ENCODE data around the gene ADCK2. TPM values are rescaled to one million over a fixed set of nuclear protein-coding genes. Genes with fewer than 3 reads are reported as not detected.
"Not testable (repeated sequence)": the region's sequence is repeated elsewhere in the genome, so short reads cannot be mapped to it uniquely, and the experiment has no call there.

ADCK2 gene
- total RNA-seq, 1 experiment from 2014 or later, result 26.3 TPM

DNA sequence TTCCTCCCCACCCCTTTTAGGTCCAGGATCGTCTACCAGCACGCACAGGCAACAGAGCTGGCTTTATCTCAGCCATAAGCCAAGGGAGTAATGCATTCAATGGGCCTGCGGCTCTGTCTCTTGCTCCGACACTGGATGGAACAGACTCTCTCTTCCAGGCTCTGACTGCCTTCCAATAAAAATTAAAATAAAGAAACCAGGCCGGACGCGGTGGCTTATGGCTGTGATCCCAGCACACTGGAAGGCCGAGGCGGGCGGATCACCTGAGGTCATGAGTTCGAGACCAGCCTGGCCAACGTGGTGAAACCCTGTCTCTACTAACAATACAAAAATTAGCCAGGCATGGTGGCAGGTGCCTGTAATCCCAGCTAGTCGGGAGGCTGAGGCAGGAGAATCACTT is 28.0 kb upstream of the ADCK2 start:
- DNase-seq (ENCODE audit: low spot score); in situ Hi-C loops (cut with HindIII; ENCODE audit: low sequenced_read_pairs): not testable (repeated sequence)

DNA sequence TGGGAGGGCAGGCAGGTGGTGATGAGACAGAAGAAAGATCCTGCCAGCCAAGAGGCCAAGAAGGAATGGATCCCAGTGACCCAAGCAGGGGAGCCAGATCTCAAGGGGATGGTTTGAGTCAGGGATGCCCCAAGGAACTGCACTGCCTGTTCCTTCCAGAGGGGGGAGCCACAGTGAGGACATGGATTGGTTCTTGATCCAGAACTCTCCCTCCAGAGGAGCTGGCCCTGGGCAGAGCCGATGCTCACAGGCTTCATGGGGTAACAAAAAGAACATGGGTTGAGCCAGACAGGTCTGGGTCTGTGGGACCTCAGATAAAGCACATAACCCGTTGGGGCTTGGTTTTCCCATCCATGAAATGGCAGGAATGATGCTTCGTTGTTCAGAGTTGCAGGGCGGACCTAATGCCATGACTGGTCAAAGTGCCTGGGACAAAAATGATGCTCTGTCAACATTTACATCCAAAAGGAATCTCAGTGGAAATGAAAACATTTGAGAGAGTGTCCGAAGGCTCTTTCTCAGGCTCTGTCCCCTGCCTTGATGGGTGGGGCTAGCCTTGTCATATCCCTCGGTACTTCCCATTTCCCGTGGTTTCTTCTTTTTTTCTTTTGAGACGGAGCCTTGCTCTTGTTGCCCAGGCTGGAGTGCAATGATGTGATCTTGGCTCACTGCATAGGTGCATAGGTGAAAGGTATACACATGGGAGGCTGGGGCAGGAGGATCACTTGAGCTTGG is 27.4 kb upstream of the ADCK2 start:
- in situ Hi-C loops (cut with HindIII; ENCODE audit: low sequenced_read_pairs), result no loop called here

DNA sequence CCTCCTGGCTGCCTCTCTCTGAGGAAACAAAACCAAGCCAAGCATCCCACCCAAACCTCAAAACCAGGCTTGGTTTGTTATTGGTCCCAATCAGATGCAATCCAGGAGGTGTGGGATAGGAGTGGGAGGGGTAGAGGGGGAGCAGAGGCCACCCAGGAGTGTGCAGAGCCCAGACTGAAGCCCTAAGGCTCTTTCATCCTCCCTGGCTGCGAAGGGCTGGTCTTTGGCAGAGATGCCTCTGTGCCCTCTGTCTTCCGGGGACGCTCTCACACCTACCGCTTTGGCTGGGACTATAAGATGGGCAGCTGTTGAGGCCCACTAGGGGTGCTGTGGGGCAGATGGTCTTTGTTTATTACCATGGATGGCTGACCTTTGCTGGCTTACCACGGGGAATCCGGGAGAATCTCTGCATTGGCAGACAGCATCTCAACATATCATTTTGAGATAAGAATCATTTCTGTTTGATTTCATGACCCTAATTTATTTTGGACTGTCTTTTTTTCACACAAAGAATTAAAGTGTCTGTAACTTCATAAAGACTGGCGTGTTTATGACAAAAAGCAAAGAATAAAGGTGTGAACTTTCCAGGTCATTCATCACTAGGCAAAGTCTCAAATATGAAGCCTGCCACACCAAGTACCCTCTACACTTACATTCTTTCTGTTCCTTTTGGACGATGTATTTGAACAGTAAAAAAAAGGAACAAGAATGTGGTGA is 25.7 kb upstream of the ADCK2 start:
- in situ Hi-C loops (cut with HindIII; ENCODE audit: low sequenced_read_pairs), result no loop called here
- peak; percentile 78 for DNase-seq (ENCODE audit: low spot score)

More for the DNA sequence above, 27.4 kb upstream of the ADCK2 start:
- DNase-seq (ENCODE audit: low spot score), result no peak

DNA sequence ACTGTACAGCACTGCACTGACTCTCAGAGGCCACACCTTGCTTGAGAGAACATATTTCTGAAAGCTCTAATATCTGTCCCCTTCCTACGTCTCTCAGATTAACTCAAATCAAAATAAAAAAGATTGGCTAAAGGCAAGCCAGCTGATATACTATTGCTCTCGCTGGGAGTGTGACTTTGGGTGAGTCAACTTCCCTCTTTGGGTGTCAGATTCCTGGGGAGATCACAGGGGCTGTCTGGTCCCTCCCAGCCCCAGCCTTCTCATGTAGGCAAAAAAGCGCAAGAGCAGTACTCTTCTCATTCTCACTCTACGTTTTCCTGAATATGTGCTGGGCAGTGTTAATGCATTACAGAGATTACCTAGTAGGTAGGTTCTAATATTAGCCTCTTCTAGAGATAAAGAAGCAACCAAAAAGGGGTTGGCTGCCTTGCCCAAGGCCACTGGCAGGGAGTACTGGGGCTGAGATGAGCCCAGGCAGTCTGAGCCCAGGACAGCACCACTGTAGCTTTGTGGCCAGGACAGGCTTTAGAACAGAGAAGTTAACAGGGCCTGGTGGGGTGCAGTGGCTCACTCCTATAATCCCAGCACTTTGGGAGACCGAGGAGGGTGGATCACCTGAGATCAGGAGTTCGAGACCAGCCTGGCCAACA is 23.1 kb upstream of the ADCK2 start:
- in situ Hi-C loops (cut with HindIII; ENCODE audit: low sequenced_read_pairs), result no loop called here
- no peak for DNase-seq (ENCODE audit: low spot score)

DNA sequence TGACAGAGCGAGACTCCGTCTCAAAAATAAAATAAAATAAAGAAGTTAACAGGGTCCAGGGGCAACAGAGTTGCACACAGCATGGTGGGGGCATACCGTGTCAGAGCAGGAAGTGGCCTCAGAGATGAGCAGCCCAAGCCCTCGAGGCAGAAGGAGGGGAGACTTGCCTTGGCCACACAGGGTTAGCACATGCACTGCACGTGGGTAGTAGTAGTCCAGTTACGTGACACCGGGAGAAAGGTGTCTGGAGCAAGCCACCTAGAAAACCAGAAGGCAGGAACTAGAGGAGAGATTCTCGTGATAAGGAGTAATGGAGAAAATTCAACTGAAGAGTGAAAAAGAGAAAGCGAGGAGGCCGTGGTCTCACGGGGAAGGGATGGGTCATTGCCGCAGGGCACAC is 22.4 kb upstream of the ADCK2 start:
- in situ Hi-C loops (cut with HindIII; ENCODE audit: low sequenced_read_pairs), result no loop called here
- DNase-seq (ENCODE audit: low spot score), result no peak

DNA sequence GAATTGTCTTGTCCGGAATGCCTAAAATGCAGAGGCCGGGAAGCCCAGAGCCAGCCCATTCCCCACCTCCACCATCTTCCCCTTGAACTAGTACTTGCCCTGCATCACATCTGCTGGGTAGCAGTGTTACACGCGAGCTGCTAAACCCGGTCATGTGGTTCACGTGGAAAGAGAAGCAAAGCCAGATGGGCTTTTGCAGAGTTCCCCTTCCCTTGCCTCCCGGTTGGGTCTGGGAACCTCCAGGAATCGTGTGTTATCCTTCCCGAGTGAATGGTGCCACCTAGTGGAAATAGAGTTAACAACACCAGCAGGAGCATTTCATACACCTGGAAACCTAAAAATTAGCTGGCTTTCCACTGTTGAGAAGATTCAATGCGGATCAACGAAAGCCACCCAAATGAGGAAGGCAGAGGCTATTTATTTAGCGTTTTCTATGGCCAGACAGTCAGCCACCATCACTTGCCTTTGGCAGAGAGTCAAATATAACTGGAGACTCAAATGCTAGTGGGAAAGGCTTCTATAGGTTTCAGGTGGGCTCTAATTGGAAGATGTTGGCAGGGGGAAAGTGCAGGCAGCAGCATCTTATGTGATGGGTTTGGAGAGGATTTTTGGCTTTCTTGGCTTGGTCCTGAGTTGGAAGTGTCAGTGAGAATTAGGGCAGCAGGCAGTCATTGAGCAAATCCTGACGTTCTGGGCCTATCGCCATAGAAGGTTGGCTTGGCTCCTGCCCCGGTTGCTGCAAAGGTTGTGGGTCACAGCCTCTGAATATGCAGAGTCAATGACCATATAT is 19.2 kb upstream of the ADCK2 start:
- peak; percentile 90 for DNase-seq (ENCODE audit: low spot score)
- in situ Hi-C loops (cut with HindIII; ENCODE audit: low sequenced_read_pairs), result no loop called here

DNA sequence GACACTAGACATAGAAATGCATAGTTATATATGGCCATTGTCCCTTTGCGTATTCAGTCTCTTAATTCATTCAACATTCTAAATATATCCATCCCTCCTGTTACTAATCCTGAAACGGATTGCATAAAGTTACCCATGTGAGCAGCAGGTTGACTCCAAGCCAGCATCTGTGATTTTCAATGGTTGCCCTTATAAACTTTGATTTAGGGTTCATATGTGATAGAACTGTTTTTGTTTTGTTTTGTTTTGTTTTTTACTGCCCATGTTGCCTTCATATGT is 18.7 kb upstream of the ADCK2 start:
- in situ Hi-C loops (cut with HindIII; ENCODE audit: low sequenced_read_pairs), result no loop called here
- DNase-seq (ENCODE audit: low spot score), result no peak

DNA sequence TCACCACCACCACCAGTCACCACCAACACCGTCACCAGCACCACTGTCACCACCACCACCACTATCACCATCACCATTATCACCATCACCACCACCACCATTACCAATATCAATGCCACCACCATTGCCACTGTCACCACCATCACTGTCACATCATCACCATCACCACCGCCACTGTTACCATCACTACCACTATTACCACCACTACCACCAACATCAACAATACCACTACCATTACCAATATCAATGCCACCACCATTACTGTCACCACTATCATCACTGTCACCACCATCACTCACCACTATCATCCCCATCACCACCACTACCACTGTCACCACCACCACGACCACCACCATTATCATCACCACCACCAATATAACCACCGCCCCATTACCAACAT is 18.1 kb upstream of the ADCK2 start:
- in situ Hi-C loops (cut with HindIII; ENCODE audit: low sequenced_read_pairs), result no loop called here
- DNase-seq (ENCODE audit: low spot score), result no peak

DNA sequence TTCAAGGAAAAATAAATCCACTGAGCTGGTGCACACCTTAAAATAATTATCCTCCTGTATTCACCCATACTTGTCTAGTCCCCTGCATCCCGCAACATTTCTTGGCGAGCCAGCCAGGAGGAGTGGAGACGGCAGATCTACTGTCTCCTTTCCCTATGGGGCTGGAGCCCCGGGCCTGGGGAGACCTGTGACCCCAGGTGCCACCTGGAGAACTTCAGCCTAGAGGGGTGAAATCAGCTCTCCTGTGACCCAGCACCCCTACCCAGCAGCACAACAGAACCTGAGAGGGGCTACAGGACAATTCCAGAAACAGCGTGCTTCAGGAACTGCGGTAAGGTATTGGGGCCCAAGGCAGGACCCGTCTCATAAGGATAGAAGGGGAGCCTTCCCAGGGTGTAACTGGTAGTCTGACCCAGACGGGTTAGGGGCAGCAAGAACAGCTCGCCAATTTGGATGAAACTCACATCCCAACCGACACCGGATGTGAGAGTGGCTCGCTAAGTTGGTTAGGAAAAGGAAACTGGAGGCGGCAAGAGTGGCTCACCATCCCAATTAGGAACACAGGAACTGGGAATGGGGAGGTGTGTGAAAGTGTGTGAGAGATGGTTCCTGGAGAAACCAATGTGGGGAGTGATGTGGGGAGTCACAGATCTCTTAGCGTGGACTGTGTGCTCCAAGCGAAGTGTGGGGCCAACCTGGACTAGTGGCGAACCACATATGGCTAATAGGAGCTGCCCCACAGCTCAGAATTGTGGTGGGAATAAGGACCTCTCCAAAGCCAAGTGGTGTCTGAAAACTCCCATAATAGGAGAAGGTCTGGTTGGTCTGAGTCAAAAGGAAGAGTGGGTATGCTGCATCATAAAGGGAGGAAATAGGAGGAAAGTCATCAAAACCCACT is 17.0 kb upstream of the ADCK2 start:
- no peak for DNase-seq (ENCODE audit: low spot score)
- in situ Hi-C loops (cut with HindIII; ENCODE audit: low sequenced_read_pairs), result no loop called here

DNA sequence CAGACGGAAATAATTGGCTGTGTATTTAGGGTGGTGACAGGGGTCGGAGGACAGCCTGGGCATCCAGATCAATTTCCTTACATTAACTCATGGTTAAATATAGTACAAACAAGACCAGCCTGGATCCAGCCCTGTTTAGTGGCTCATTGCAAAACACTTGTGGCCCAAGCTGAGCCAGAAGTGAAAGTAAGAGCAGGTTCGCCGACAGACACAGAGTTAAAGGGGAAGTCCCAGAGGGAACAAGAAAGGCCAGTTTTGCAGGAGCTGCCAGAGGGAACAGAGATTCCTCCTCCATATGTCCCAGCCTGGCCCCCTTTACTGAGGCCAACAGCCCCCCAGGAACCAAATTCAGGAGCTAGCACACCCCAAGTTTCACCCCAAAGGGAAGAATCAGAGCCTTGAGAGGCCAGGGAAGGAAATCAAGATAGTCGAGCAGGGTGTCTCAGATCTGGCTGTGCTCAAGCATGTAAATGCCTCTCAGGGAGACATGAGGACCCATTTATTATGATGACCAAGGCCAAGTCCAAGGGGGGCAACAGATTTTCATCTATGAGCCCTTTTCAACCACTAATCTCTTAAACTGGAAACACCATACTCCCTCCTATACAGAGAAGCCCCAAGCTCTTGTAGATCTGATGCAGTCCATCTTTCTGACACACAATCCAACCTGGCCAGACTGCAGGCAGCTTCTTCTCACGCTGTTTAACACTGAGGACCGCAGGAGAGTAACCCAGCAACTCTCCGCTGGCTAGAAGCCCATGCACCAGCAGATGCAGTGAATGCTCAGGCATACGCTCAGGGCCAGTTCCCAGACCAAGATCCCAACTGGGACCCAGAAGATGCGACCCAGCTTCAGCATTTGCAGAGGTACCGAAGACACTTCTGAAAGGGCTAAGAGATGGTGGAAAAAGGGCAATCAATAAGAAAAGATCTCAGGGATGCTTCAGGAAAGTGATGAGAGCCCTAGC is 15.9 kb upstream of the ADCK2 start:
- DNase-seq (ENCODE audit: low spot score), result no peak
- in situ Hi-C loops (cut with HindIII; ENCODE audit: low sequenced_read_pairs), result no loop called here

DNA sequence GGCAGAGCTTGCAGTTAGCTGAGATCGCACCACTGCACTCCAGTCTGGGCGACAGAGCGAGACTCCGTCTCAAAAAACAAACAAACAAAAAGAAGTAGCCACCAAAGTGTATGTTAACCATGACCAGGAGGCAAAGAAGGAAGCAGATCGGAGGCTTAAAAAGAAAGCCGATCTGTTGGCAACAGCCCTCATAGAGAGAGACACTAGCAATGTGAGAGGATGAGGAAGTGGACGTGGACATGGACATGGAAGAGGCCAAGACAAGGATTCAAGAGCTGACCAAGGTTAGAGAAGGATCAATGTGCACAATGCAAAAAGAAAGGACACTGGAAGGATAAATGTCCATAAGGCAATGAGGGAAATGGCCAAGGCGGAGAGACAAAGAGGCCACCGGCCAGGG is 14.9 kb upstream of the ADCK2 start:
- DNase-seq (ENCODE audit: low spot score), result no peak

DNA sequence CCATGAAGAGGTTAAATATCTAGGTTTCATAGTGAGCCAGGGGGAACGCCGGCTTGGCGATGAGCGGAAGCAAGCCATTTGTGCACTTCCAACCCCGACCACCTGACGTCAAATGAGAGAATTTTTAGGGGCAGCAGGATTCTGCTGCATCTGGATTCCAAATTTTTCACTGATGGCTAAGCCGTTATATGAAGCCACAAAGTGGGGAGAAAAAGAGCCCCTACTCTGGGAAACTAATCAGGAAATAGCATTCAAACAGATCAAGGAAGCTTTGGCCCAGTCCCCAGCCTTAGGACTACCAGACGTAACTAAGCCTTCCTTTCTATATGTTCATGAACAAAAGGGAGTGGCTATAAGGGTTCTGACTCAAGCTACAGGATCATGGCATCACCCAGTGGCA is 12.9 kb upstream of the ADCK2 start:
- no peak for DNase-seq (ENCODE audit: low spot score)
- in situ Hi-C loops (cut with HindIII; ENCODE audit: low sequenced_read_pairs), result no loop called here

More for the DNA sequence above, 14.9 kb upstream of the ADCK2 start:
- in situ Hi-C loops (cut with HindIII; ENCODE audit: low sequenced_read_pairs), result no loop called here

DNA sequence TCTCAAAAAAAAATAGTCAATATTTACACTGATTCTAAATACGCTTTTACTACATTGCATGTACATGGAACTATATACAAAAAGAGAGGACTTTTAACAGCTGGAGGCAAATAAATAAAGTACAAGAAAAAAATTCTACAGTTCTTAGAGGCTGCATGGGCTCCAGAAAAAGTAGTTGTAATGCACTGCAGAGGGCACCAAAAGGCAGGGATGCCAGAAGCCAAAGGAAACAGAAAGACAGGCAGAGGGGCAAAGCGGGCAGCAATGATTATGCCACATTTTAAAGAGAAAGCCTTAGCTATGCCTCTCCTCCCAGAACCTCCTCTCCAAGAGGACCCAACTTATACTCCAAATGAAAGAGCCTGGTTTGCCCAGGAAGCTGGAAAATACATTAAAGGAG is 11.6 kb upstream of the ADCK2 start:
- no peak for DNase-seq (ENCODE audit: low spot score)
- in situ Hi-C loops (cut with HindIII; ENCODE audit: low sequenced_read_pairs), result no loop called here

DNA sequence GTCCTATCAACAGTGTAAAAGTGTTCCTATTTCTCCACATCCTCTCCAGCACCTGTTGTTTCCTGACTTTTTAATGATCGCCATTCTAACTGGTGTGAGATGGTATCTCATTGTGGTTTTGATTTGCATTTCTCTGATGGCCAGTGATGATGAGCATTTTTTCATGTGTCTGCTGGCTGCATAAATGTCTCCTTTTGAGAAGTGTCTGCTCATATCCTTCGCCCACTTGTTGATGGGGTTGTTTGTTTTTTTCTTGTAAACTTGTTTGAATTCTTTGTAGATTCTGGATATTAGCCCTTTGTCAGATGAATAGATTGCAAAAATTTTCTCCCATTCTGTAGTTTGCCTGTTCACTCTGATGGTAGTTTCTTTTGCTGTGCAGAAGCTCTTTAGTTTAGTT is 9.8 kb upstream of the ADCK2 start:
- DNase-seq (ENCODE audit: low spot score), result not testable (repeated sequence)

DNA sequence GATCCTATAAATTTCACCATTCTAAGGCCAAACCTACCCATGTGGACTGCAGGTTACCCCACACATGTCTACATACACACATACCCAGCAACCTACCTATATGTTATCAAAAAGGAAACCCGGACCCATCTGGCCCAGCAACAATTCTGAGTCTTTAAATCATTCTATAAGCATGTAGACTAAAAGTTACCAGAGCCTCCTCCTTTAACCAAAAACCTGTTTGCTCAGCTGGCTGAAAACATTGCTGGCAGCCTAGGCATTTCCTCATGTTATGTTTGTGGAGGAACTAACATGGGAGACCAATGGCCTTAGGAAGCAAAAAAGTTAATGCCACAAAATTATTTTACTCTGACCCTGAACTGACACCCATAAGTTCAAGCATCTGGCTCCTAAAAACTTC is 5.3 kb upstream of the ADCK2 start:
- DNase-seq (ENCODE audit: low spot score), result no peak
- in situ Hi-C loops (cut with HindIII; ENCODE audit: low sequenced_read_pairs), result no loop called here

More for the DNA sequence above, 9.8 kb upstream of the ADCK2 start:
- in situ Hi-C loops (cut with HindIII; ENCODE audit: low sequenced_read_pairs), result not testable (repeated sequence)

DNA sequence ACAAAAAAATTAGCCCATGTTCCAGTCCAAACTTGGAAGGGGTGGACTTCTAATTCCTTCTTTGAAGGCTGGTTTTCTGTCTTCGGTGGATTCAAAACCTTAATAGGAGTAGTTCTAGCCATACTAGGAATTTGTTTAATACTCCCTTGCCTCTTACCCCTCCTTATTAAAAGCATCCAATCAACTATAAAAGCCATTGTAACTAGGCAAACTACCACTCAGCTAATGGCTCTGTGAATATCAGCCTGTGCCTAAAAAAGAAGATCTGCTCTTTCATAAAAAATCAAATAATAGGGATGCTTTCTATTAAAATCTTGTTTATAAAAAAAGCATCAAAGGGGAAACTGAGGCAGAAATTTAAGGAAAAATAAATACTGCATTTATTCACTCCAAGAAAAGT is 4.1 kb upstream of the ADCK2 start:
- in situ Hi-C loops (cut with HindIII; ENCODE audit: low sequenced_read_pairs), result no loop called here
- DNase-seq (ENCODE audit: low spot score), result no peak

DNA sequence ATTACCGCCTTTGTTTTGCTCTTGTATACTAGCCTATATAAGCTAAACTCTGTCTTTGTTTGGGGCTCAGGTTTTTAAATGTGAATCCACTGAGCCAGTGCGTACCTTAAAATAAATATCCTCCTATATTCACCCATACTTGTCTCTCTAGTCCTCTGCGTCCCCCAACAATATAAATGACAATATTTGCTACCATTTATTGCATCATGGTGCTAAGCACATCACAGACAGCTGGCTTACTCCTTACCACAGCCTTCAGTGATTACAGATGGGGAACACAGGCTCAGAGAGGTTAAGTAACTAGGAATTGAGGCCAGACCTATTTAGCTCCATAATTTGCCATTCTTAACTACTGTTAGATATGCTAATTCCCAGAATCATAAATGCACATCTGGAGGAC is 3.4 kb upstream of the ADCK2 start:
- in situ Hi-C loops (cut with HindIII; ENCODE audit: low sequenced_read_pairs), result no loop called here
- DNase-seq (ENCODE audit: low spot score), result no peak

DNA sequence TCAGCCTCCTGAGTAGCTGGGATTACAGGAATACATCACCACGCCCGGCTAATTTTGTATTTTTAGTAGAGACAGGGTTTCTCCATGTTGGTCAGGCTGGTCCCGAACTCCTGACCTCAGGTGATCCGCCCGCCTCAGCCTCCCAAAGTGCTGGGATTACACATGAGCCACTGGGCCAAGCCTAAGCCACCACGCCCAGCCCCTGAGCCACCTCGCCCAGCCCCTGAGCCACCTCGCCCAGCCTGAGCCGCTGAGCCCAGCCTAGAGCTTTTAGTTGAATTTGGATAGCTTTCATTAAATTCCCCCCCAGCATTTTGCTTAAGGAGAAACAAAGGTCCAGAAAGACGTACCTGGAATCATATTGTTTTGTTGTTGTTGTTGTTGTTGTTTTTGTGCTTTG is 2.9 kb upstream of the ADCK2 start:
- in situ Hi-C loops (cut with HindIII; ENCODE audit: low sequenced_read_pairs); DNase-seq (ENCODE audit: low spot score): not testable (repeated sequence)

All from G401 (cell line).